Smooth muscle cell (in vitro differentiated cells): Measurements from ENCODE around the gene PELI1. TPM values are rescaled to one million over a fixed set of nuclear protein-coding genes. Genes with fewer than 3 reads are reported as not detected.

ENCODE experiments used
- DNase-seq: peaks from one replicate; lab custom pipeline; 2025; ENCODE audit not compliant: unreplicated experiment; lab: John Stamatoyannopoulos, UW
- H2AFZ ChIP-seq: fragments of 200-600 bp; sonication (generic); 2 replicates; pipeline ENCODE4 v1.6.0; 2016; ENCODE audit warnings: antibody characterized with exemption, low read depth, mild to moderate bottlenecking
- H3F3A ChIP-seq: fragments of 200-600 bp; sonication (generic); 2 replicates; pipeline ENCODE4 v1.6.0; 2017; ENCODE audit warnings: antibody characterized with exemption, low read depth
- H3K27ac ChIP-seq: fragments of 200-600 bp; sonication (generic); 2 replicates; pipeline ENCODE4 v1.5.1; 2016; ENCODE audit warnings: low read depth, mild to moderate bottlenecking
- H3K27me3 ChIP-seq: fragments of 200-600 bp; sonication (generic); 2 replicates; pipeline ENCODE4 v1.6.1; 2016; ENCODE audit warnings: low read depth, mild to moderate bottlenecking
- H3K36me3 ChIP-seq: fragments of 200-600 bp; sonication (generic); 2 replicates; pipeline ENCODE4 v1.5.1; 2016; ENCODE audit warnings: low read depth
- H3K4me1 ChIP-seq: fragments of 200-600 bp; sonication (generic); 2 replicates; pipeline ENCODE4 v1.5.1; 2016; ENCODE audit warnings: low read depth
- H3K4me2 ChIP-seq: fragments of 200-600 bp; sonication (generic); 2 replicates; pipeline ENCODE4 v1.6.0; 2016; ENCODE audit warnings: mild to moderate bottlenecking
- H3K4me3 ChIP-seq: fragments of 200-600 bp; sonication (generic); 2 replicates; pipeline ENCODE4 v1.5.1; 2016; ENCODE audit warnings: mild to moderate bottlenecking
- H3K79me2 ChIP-seq: fragments of 200-600 bp; sonication (generic); 2 replicates; pipeline ENCODE4 v1.6.0; 2016; ENCODE audit warnings: low read depth, mild to moderate bottlenecking
- H3K9ac ChIP-seq: fragments of 200-600 bp; sonication (generic); 2 replicates; pipeline ENCODE4 v1.6.0; 2016; ENCODE audit warnings: low read depth
- H3K9me3 ChIP-seq: fragments of 200-600 bp; sonication (generic); replicated peaks from 2 replicates; pipeline ENCODE4 v1.5.1; 2016; ENCODE audit warnings: low read depth
- H4K20me1 ChIP-seq: fragments of 200-600 bp; sonication (generic); 2 replicates; pipeline ENCODE4 v1.6.0; 2016; ENCODE audit warnings: low read depth
- WGBS: methylation state at CpG from one replicate; pipeline ENCODE4 v1.1.7; 2016; ENCODE audit warnings: low lambda C conversion rate; 5-methylcytosine and 5-hydroxymethylcytosine counted together
- polyA plus RNA-seq: library from polyadenylated mRNA; unstranded; fragments of >200 nt; fragmentation: Nextera tagmentation; extraction: Ambion mirVana; gene quantifications from 2 replicates; pipeline ENCODE4 v1.2.1, GENCODE V29; 2016
- total RNA-seq: library from RNA; depleted of rRNA; stranded (reverse); fragments of >200 nt; gene quantifications from 2 replicates; pipeline ENCODE4 v1.2.3, GENCODE V29; 2014
- TF ChIP-seq, protein P1 (sequence below): fragments of 200-600 bp; sonication (generic); IDR thresholded peaks from 2 replicates; pipeline ENCODE4 v1.5.1; 2017; ENCODE audit warnings: borderline replicate concordance, mild to moderate bottlenecking, antibody characterized with exemption; ENCODE audit not compliant: insufficient read depth, poor library complexity, severe bottlenecking

PELI1 gene
- total and polyA plus RNA-seq, 2 experiments from 2014 or later: 16.2 to 61.0 TPM

DNA sequence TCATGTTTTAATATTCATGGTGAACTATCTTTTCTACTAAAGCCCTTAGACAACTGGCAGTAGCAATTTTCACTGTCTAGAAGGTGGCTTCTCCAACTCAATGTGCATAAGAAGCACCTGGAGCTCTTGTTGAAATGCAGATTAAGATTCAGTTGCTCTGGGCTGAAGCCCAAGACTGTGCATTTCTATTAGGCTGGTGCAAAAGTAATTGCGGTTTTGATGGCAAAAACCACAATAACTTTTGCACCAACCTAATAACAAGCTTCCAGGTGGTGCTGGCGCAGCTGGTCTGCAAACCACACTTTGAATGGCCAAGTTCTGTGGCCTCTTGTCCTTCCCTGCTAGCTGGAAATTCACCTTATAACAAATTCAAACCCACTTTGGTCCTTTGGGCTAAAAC, 98.3 kb downstream of the PELI1 start:
- TF ChIP-seq, protein P1, sequence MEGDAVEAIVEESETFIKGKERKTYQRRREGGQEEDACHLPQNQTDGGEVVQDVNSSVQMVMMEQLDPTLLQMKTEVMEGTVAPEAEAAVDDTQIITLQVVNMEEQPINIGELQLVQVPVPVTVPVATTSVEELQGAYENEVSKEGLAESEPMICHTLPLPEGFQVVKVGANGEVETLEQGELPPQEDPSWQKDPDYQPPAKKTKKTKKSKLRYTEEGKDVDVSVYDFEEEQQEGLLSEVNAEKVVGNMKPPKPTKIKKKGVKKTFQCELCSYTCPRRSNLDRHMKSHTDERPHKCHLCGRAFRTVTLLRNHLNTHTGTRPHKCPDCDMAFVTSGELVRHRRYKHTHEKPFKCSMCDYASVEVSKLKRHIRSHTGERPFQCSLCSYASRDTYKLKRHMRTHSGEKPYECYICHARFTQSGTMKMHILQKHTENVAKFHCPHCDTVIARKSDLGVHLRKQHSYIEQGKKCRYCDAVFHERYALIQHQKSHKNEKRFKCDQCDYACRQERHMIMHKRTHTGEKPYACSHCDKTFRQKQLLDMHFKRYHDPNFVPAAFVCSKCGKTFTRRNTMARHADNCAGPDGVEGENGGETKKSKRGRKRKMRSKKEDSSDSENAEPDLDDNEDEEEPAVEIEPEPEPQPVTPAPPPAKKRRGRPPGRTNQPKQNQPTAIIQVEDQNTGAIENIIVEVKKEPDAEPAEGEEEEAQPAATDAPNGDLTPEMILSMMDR: no peak
- Histone ChIP-seq H3K27me3 (no peaks in the 10 kb centered on the region), H3K9ac (no peak overlapping the region), H3K27ac (no peak overlapping the region), H2AFZ (no peak overlapping the region), H3K36me3 (no peaks in the 10 kb centered on the region), H3K79me2 (no peaks in the 10 kb centered on the region), H3K4me1 (no peaks in the 10 kb centered on the region), H3K4me3 (no peak overlapping the region), H3K9me3 (no peaks in the 10 kb centered on the region), H3F3A (no peaks in the 10 kb centered on the region), H3K4me2 (no peak overlapping the region), H4K20me1 (no peaks in the 10 kb centered on the region)
- 94% methylated on average over 2 of the region's 2 CpGs for WGBS
- DNase-seq: no peak

Other genes with a start within 250 kb of the PELI1 start
- gene VPS54, start 125.0 kb downstream of the PELI1 start, total RNA-seq: 36.9 and 40.8 TPM in 2 replicates
- gene VPS54, start 125.0 kb downstream of the PELI1 start, polyA plus RNA-seq: 12.8 and 13.2 TPM in 2 replicates